Body of pancreas (tissue), 4 donors: ENCODE measurements around the gene KLF18. TPM values are rescaled to one million over a fixed set of nuclear protein-coding genes. Genes with fewer than 3 reads are reported as not detected.
"Not testable (repeated sequence)": the region's sequence is repeated elsewhere in the genome, so short reads cannot be mapped to it uniquely, and the experiment has no call there.

Experiments
- ATAC-seq: fragments of 150-250 bp; one replicate; pipeline ENCODE4 v1.9.1; 2016
- DNase-seq, 4 donors: peaks; one replicate each; pipeline ENCODE4 v3.0.0-alpha.2; 2019
- H3K27ac ChIP-seq, 4 donors: fragments of 200-600 bp; sonication (generic); 1 replicate in 3 of 4; 2 replicates in 1 of 4; pipeline versions ENCODE4 v1.5.1 to v1.6.1; 2016 to 2019; ENCODE audit warnings: mild to moderate bottlenecking in 1 of 4, mixed read lengths in 1 of 4, moderate library complexity in 1 of 4
- H3K27me3 ChIP-seq, 2 donors: fragments of 200-600 bp; sonication (generic); one replicate each; pipeline ENCODE4 v1.6.0; 2016; ENCODE audit warnings: mild to moderate bottlenecking in 1 of 2
- H3K36me3 ChIP-seq, 2 donors: fragments of 200-600 bp; sonication (generic); replicated peaks in 1 of 2; 2 replicates each; pipeline ENCODE4 v1.5.1; 2016; ENCODE audit warnings: low read depth in 2 of 2; ENCODE audit not compliant: insufficient read depth in 1 of 2
- H3K4me1 ChIP-seq: fragments of 200-600 bp; sonication (generic); one replicate; pipeline ENCODE4 v1.6.0; 2016
- H3K4me3 ChIP-seq, 2 donors: fragments of 200-600 bp; sonication (generic); 1 replicate in 1 of 2; 2 replicates in 1 of 2; pipeline ENCODE4 v1.5.1; 2016 to 2019
- H3K9me3 ChIP-seq, 3 donors: fragments of 200-600 bp; sonication (generic); 1 replicate in 2 of 3; 2 replicates in 1 of 3; pipeline ENCODE4 v1.5.1; 2016
- POLR2A ChIP-seq, 3 donors: fragments of 450-650 bp; IDR thresholded peaks; one replicate each; pipeline ENCODE4 v1.6.1; 2016; ENCODE audit warnings: antibody characterized with exemption in 3 of 3, mild to moderate bottlenecking in 2 of 3
- WGBS, 2 donors: methylation state at CpG; one replicate each; pipeline ENCODE4 v1.1.5; 2017; 5-methylcytosine and 5-hydroxymethylcytosine counted together
- intact Hi-C: fragments of 100-400 bp; cut with DNase I; formaldehyde crosslinking; loops from one replicate; pipeline ENCODE4 v1.15.1; 2023
- total RNA-seq, 2 donors: library from RNA; depleted of rRNA; stranded (reverse); fragments of >200 nt; gene quantifications; one replicate each; pipeline ENCODE4 v1.1.0, GENCODE V29; 2016
- TF ChIP-seq, protein P1 (sequence below), 7 experiments: fragments of 450-650 bp in 4 of 7; fragments of 200-600 bp in 3 of 7; sonication (generic) in 3 of 7; IDR thresholded peaks; one replicate each; pipeline ENCODE4 v1.5.1; 2016 to 2019; ENCODE audit warnings: antibody characterized with exemption in 7 of 7

Gene KLF18
- total RNA-seq, 2 donors from 2014 or later, result not detected

GRCh38 chr1:44129616-44130500 is 11.6 kb downstream of the KLF18 start:
- no peaks in the 10 kb centered on the region for H3K4me1 ChIP-seq
- no peaks in the 10 kb centered on the region for H3K36me3 ChIP-seq
- no peak for ATAC-seq
- H3K9me3 ChIP-seq, result no peaks in the 10 kb centered on the region
- WGBS, 2 donors, result 80 to 85% methylated on average over 16 of the region's 16 CpGs
- TF ChIP-seq POLR2A (IDR thresholded peaks at IDR 0.05), result no peak
- no peaks in the 10 kb centered on the region for H3K27me3 ChIP-seq
- intact Hi-C loops, result no loop called here
- no peak overlapping the region for H3K4me3 ChIP-seq
- no peak overlapping the region for H3K27ac ChIP-seq
- no peak for DNase-seq

DNA sequence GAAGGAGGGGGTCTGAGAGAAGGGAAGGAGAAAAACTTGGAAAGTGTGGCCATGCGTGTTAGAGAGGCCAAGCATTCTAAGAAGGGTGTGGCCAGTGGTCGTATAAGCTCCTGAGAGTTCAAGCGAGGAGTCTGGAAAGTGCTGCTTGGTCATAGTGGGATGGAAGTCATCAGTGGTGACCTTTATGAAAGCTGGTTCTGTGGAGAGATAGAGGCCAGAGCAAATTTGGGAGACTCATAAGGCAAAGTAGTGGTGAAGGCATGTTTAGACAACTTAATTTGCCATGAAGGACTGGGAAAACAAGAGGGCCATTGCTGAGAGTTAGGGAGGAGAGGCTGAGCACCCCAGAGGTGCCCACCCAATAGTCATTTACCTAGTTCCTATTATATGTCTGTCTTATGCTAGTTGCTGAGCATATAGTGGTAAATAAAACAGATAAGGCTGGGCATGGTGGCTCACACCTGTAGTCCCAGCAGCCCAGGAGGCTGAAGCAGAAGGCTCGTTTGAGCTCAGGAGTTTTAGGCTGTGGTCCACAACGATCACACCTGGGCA is 21.0 kb downstream of the KLF18 start:
- intact Hi-C loops, result no loop called here
- Histone ChIP-seq H3K4me3 (no peak overlapping the region), H3K27ac (no peak overlapping the region), H3K27me3 (no peaks in the 10 kb centered on the region), H3K9me3 (no peaks in the 10 kb centered on the region), H3K4me1 (no peaks in the 10 kb centered on the region), H3K36me3 (no peaks in the 10 kb centered on the region)
- DNase-seq (no peak), ATAC-seq (no peak)
- 76 to 79% methylated on average over 5 of the region's 5 CpGs for WGBS, 2 donors
- TF ChIP-seq POLR2A (IDR thresholded peaks at IDR 0.05), result no peak
- TF ChIP-seq, protein P1, sequence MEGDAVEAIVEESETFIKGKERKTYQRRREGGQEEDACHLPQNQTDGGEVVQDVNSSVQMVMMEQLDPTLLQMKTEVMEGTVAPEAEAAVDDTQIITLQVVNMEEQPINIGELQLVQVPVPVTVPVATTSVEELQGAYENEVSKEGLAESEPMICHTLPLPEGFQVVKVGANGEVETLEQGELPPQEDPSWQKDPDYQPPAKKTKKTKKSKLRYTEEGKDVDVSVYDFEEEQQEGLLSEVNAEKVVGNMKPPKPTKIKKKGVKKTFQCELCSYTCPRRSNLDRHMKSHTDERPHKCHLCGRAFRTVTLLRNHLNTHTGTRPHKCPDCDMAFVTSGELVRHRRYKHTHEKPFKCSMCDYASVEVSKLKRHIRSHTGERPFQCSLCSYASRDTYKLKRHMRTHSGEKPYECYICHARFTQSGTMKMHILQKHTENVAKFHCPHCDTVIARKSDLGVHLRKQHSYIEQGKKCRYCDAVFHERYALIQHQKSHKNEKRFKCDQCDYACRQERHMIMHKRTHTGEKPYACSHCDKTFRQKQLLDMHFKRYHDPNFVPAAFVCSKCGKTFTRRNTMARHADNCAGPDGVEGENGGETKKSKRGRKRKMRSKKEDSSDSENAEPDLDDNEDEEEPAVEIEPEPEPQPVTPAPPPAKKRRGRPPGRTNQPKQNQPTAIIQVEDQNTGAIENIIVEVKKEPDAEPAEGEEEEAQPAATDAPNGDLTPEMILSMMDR (IDR thresholded peaks at IDR 0.05), result no peak

GRCh38 chr1:44119525-44119924 is 21.9 kb downstream of the KLF18 start:
- no peaks in the 10 kb centered on the region for H3K36me3 ChIP-seq
- 78 to 86% methylated on average over 6 of the region's 6 CpGs for WGBS, 2 donors
- no peak for DNase-seq
- H3K9me3 ChIP-seq, result no peaks in the 10 kb centered on the region
- H3K4me3 ChIP-seq, result no peak overlapping the region
- H3K27ac ChIP-seq, result no peak overlapping the region
- no peak for ATAC-seq
- no peaks in the 10 kb centered on the region for H3K27me3 ChIP-seq
- intact Hi-C loops, result no loop called here
- H3K4me1 ChIP-seq, result no peaks in the 10 kb centered on the region
- TF ChIP-seq POLR2A (IDR thresholded peaks at IDR 0.05), result no peak
- TF ChIP-seq, protein P1 (IDR thresholded peaks at IDR 0.05), result no peak

DNA sequence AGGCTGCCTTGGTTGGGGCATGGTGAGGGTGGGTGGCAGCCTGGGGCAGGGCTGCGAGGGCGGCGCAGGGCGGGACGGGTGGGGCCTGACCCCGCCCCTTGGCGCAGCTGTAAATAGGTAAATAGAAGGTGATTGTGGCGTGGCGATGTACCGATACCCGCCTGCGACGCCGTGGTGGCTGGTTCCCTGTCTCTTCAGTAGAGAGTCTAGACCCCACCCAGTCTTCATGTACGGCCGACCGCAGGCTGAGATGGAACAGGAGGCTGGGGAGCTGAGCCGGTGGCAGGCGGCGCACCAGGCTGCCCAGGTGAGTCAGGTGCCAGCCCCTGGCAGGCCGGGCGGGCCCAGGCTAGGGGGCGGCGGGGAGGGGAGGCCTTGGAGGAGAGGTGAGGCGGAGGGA is 22.7 kb downstream of the KLF18 start, which contains the start of gene KLF17:
KLF17 (plus strand) TSS at position 140 of the 400 bp plus-strand sequence; CDS start at position 227, 87 bp downstream.
- Histone ChIP-seq H3K27ac (no peak within 1 kb of the TSS), H3K9me3 (no peaks in the 10 kb centered on the region), H3K36me3 (no peaks in the 10 kb centered on the region), H3K27me3 (no peaks in the 10 kb centered on the region), H3K4me3 (no peak within 1 kb of the TSS), H3K4me1 (no peaks in the 10 kb centered on the region)
- TF ChIP-seq, protein P1 (IDR thresholded peaks at IDR 0.05), result no peak
- no peak for TF ChIP-seq POLR2A (IDR thresholded peaks at IDR 0.05)
- 92 to 93% methylated on average over 12 to 24 of the region's 25 CpGs for WGBS, 2 donors
- DNase-seq (no peak), ATAC-seq (no peak)
- intact Hi-C loops, result no loop called here

GRCh38 chr1:44117272-44117671 is 24.2 kb downstream of the KLF18 start:
- H3K4me3 ChIP-seq, H3K36me3 ChIP-seq, H3K4me1 ChIP-seq, DNase-seq, ATAC-seq, H3K27me3 ChIP-seq, H3K9me3 ChIP-seq, H3K27ac ChIP-seq, intact Hi-C loops: not testable (repeated sequence)
- 95 to 99% methylated on average over 10 of the region's 10 CpGs for WGBS, 2 donors
